Stimulated activated CD8-positive, alpha-beta memory T cell treated with anti-CD3 and anti-CD28 coated beads, Interleukin-7, amount 100 ng/mL, for 4 hours (primary cell): ENCODE measurements around the gene PRDM11.

Experiments
- DNase-seq, 2 donors: peaks; one replicate each; pipeline ENCODE4 v3.0.0-alpha.2; 2020; ENCODE audit warnings: low read depth in 2 of 2

The PRDM11 gene

GRCh38 chr11:45174168-45174835 is 27.9 kb downstream of the PRDM11 start:
- no peak for DNase-seq

GRCh38 chr11:45174963-45175362 is 28.5 kb downstream of the PRDM11 start:
- DNase-seq = no peak

- DNase-seq = no peak
Measured at GRCh38 chr11:45176996-45177395, 30.6 kb downstream of the PRDM11 start.

GRCh38 chr11:45178223-45178622 is 31.8 kb downstream of the PRDM11 start:
- DNase-seq = no peak

- no peak for DNase-seq
Measured at GRCh38 chr11:45178890-45179671, 32.6 kb downstream of the PRDM11 start.

GRCh38 chr11:45179686-45180178 is 33.3 kb downstream of the PRDM11 start:
- no peak for DNase-seq

GRCh38 chr11:45180179-45180847 is 33.9 kb downstream of the PRDM11 start:
- no peak for DNase-seq

GRCh38 chr11:45180848-45181192 is 34.4 kb downstream of the PRDM11 start:
- DNase-seq = peak; percentile 2 to 47

- no peak for DNase-seq
Measured at GRCh38 chr11:45181193-45181888, 34.9 kb downstream of the PRDM11 start.

- no peak for DNase-seq
Measured at GRCh38 chr11:45181889-45182550, 35.6 kb downstream of the PRDM11 start.

GRCh38 chr11:45182902-45183301 is 36.5 kb downstream of the PRDM11 start:
- DNase-seq = no peak

- no peak for DNase-seq
Measured at GRCh38 chr11:45184640-45185039, 38.2 kb downstream of the PRDM11 start.

- no peak for DNase-seq
Measured at GRCh38 chr11:45185228-45185729, 38.8 kb downstream of the PRDM11 start.

- DNase-seq = no peak
Measured at GRCh38 chr11:45187375-45187774, 40.9 kb downstream of the PRDM11 start.

- no peak for DNase-seq
Measured at GRCh38 chr11:45188127-45188526, 41.7 kb downstream of the PRDM11 start.

GRCh38 chr11:45189230-45189629 is 42.8 kb downstream of the PRDM11 start:
- DNase-seq = no peak

GRCh38 chr11:45193695-45194094 is 47.3 kb downstream of the PRDM11 start:
- DNase-seq = no peak

GRCh38 chr11:45204761-45205160 is 58.3 kb downstream of the PRDM11 start:
- no peak for DNase-seq

- no peak for DNase-seq
Measured at GRCh38 chr11:45205978-45206377, 59.5 kb downstream of the PRDM11 start.

GRCh38 chr11:45208135-45208534 is 61.7 kb downstream of the PRDM11 start:
- DNase-seq = no peak
